WTC11 (cell line): ENCODE measurements around the gene RFLNA. TPM values are rescaled to one million over a fixed set of nuclear protein-coding genes. Genes with fewer than 3 reads are reported as not detected.

ENCODE experiments used
- ATAC-seq: fragments of 200-7000 bp; cut with Tn5 transposase; 2 replicates; pipeline ENCODE4 v1.10.0; 2021; ENCODE audit warnings: mild to moderate bottlenecking, moderate library complexity
- CTCF ChIA-PET: fragments of 300-600 bp; sonication (Branson Sonifier 250); formaldehyde crosslinking; loops from one replicate; lab custom pipeline; 2021; ENCODE audit warnings: antibody characterized with exemption; lab: Charles Lee
- POLR2A ChIA-PET: fragments of 350-600 bp; sonication (Branson Sonifier 250); formaldehyde crosslinking; loops from one replicate; lab custom pipeline; 2021; ENCODE audit warnings: antibody characterized with exemption; lab: Charles Lee
- DNase-seq: peaks from one replicate; pipeline ENCODE4 v3.0.0; 2021; ENCODE audit warnings: low spot score
- H3K27ac Mint-ChIP-seq: 2 replicates; pipeline ENCODE4 v1.8.0; 2021; ENCODE audit warnings: mixed read lengths
- H3K27me3 Mint-ChIP-seq: 2 replicates; pipeline ENCODE4 v1.8.0; 2021; ENCODE audit warnings: low read depth, mild to moderate bottlenecking, moderate library complexity, mixed read lengths
- H3K36me3 Mint-ChIP-seq: 2 replicates; pipeline ENCODE4 v1.8.0; 2021; ENCODE audit warnings: mixed read lengths
- H3K4me1 Mint-ChIP-seq: 2 replicates; pipeline ENCODE4 v1.8.0; 2022; ENCODE audit warnings: mixed read lengths
- H3K4me3 Mint-ChIP-seq: 2 replicates; pipeline ENCODE4 v1.8.0; 2021; ENCODE audit warnings: mild to moderate bottlenecking, moderate library complexity, mixed read lengths
- H3K9me3 Mint-ChIP-seq: 2 replicates; pipeline ENCODE4 v1.8.0; 2021; ENCODE audit warnings: mixed read lengths
- CBFB ChIP-seq: sonication (generic); formaldehyde crosslinking; IDR thresholded peaks from 2 replicates; pipeline ENCODE4 v1.8.1; 2022; ENCODE audit warnings: mild to moderate bottlenecking, low read depth, missing genetic modification reagents
- ESRRA ChIP-seq: sonication (generic); formaldehyde crosslinking; IDR thresholded peaks from 2 replicates; pipeline ENCODE4 v1.8.1; 2022; ENCODE audit warnings: mild to moderate bottlenecking, missing genetic modification reagents, borderline replicate concordance
- FOXJ3 ChIP-seq: sonication (generic); formaldehyde crosslinking; IDR thresholded peaks from 2 replicates; pipeline ENCODE4 v1.9.0; 2021; ENCODE audit warnings: missing genetic modification reagents, mild to moderate bottlenecking, borderline replicate concordance
- GTF2I ChIP-seq: fragments of 250-450 bp; sonication (Bioruptor Pico); conservative IDR thresholded peaks from 2 replicates; pipeline ENCODE4 v1.4.0; 2021; ENCODE audit warnings: mild to moderate bottlenecking
- JUN ChIP-seq: sonication (generic); formaldehyde crosslinking; IDR thresholded peaks from 2 replicates; pipeline ENCODE4 v1.8.0; 2023; ENCODE audit warnings: mild to moderate bottlenecking, missing genetic modification reagents
- MXD4 ChIP-seq: fragments of 250-450 bp; sonication (Bioruptor Pico); IDR thresholded peaks from 2 replicates; pipeline ENCODE4 v1.8.0; 2021; ENCODE audit warnings: mild to moderate bottlenecking, moderate library complexity, borderline replicate concordance
- NFE2L1 ChIP-seq: sonication (generic); formaldehyde crosslinking; IDR thresholded peaks from 2 replicates; pipeline ENCODE4 v1.8.1; 2023; ENCODE audit warnings: missing genetic modification reagents
- SMAD3 ChIP-seq: sonication (generic); formaldehyde crosslinking; IDR thresholded peaks from 2 replicates; pipeline ENCODE4 v1.8.0; 2022; ENCODE audit warnings: missing genetic modification reagents, mild to moderate bottlenecking, borderline replicate concordance
- TCF7 ChIP-seq: sonication (generic); formaldehyde crosslinking; IDR thresholded peaks from 2 replicates; pipeline ENCODE4 v1.8.0; 2022; ENCODE audit warnings: mild to moderate bottlenecking, low read depth, missing genetic modification reagents, moderate library complexity
- TEAD1 ChIP-seq: sonication (generic); formaldehyde crosslinking; IDR thresholded peaks from 2 replicates; pipeline ENCODE4 v1.8.0; 2022; ENCODE audit warnings: mild to moderate bottlenecking, missing genetic modification reagents
- ZNF232 ChIP-seq: sonication (generic); formaldehyde crosslinking; IDR thresholded peaks from 2 replicates; pipeline ENCODE4 v1.8.0; 2022; ENCODE audit warnings: mild to moderate bottlenecking, missing genetic modification reagents
- ZNF263 ChIP-seq: sonication (generic); formaldehyde crosslinking; IDR thresholded peaks from 2 replicates; pipeline ENCODE4 v1.8.1; 2022; ENCODE audit warnings: low read depth, mild to moderate bottlenecking, moderate library complexity, missing genetic modification reagents
- ZNF317 ChIP-seq: sonication (generic); formaldehyde crosslinking; IDR thresholded peaks from 2 replicates; pipeline ENCODE4 v1.8.1; 2023; ENCODE audit warnings: low read depth, mild to moderate bottlenecking, moderate library complexity, missing genetic modification reagents, borderline replicate concordance
- ZNF416 ChIP-seq: fragments of 250-450 bp; sonication (Bioruptor Pico); IDR thresholded peaks from 2 replicates; pipeline ENCODE4 v1.9.0; 2021; ENCODE audit warnings: mild to moderate bottlenecking, inconsistent platforms
- total RNA-seq: library from RNA; stranded (reverse); gene quantifications from 3 replicates; pipeline ENCODE4 v1.2.3, GENCODE V29; 2021
- TF ChIP-seq, protein P1 (sequence below): fragments of 250-450 bp; sonication (Bioruptor Pico); conservative IDR thresholded peaks from 2 replicates; pipeline ENCODE4 v1.9.0; 2021; ENCODE audit warnings: mild to moderate bottlenecking
- TF ChIP-seq, protein P2 (sequence below): fragments of 200-600 bp; IDR thresholded peaks from 2 replicates; pipeline ENCODE4 v1.8.0; 2022; ENCODE audit warnings: antibody characterized with exemption
- TF ChIP-seq, protein P3 (sequence below): sonication (generic); formaldehyde crosslinking; IDR thresholded peaks from 2 replicates; pipeline ENCODE4 v1.8.1; 2023; ENCODE audit warnings: mild to moderate bottlenecking, missing genetic modification reagents, borderline replicate concordance
- TF ChIP-seq, protein P4 (sequence below): sonication (generic); formaldehyde crosslinking; conservative IDR thresholded peaks from 2 replicates; pipeline ENCODE4 v1.8.1; 2023; ENCODE audit warnings: mild to moderate bottlenecking, low read depth, missing genetic modification reagents, moderate library complexity

Gene RFLNA
- total RNA-seq, 1 experiment from 2014 or later, result 6.3 TPM

DNA sequence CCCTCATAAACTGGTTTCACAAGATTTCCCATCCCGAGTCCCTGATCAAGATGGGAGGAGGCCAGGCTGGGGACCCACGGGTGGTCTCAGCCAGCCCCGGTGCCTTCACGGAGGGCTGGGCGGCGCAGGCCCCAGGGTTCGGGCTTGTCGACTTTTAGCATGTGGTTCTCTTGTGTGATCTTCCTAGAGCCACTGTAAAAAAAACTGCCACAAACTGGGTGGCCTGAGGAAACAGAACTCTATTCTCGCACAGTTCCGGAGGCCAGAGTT lies 12.6 kb downstream of the RFLNA start (continued):
- TF ChIP-seq, protein P1, sequence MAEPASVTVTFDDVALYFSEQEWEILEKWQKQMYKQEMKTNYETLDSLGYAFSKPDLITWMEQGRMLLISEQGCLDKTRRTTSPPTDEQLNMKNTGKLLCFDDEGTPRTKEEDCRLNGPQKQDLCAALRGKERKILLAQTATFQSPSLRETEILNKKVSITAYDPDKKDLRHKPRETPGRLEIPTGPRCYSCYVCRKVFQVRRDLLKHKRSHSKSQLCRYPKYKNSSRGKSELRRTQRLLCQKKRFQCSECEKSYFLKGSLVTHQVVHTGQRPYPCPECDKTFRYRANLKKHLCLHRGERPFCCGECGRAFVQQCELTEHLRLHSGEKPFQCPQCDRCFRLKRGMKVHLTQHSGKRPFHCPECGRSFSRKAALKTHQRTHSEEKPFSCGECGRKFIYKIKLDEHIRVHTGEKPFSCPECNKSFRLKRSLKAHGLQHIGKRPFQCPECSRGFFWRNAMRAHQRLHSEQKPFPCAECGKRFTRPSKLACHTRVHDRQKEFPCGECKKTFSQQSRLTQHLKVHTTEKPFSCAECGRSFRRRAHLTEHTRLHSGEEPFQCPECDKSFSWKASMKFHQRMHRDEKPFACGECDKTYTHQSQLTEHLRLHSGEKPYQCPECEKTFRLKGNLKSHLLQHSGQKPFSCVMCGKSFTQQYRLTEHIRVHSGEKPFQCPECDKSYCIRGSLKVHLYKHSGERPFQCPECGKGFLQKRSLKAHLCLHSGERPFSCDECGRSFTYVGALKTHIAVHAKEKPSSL (CRISPR knock-in tag), result no peak
- TF ChIP-seq GTF2I (CRISPR knock-in tag), result no peak

DNA sequence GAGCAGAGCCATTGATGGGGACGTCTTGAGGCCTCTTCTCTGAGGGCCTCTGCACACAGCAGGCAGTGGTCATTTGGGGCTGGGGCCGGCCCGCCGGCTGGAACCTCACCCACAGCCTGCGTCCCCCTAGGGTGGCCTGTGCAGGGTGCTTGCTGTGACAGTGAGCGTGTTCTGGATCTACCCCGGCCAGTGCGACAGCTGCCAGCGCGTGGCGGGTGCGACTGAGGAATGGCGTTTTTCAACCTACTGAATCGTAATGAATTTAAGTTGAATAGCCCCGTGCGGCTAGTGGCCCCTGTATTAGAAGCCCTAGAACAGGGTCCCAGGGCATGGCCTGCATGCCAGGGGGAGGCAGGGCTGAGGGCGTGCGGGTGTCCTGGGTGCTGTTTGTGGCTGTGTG lies 13.8 kb downstream of the RFLNA start:
- H3K36me3 Mint-ChIP-seq, result peaks cover 6% of the 10 kb centered on the region; the same call in 1 of the 2 replicates
- no peak overlapping the region for H3K27ac Mint-ChIP-seq
- ATAC-seq (no peak), DNase-seq (no peak)
- H3K4me3 Mint-ChIP-seq, result no peak overlapping the region
- ChIA-PET POLR2A (no interaction called here), CTCF (no interaction called here)
- no peaks in the 10 kb centered on the region for H3K4me1 Mint-ChIP-seq
- no peaks in the 10 kb centered on the region for H3K9me3 Mint-ChIP-seq
- TF ChIP-seq ZNF416 (CRISPR knock-in tag) (no peak), TCF7 (no peak), ZNF317 (no peak), TEAD1 (no peak), ESRRA (CRISPR knock-in tag) (no peak), JUN (CRISPR knock-in tag) (no peak)
- no peaks in the 10 kb centered on the region for H3K27me3 Mint-ChIP-seq

DNA sequence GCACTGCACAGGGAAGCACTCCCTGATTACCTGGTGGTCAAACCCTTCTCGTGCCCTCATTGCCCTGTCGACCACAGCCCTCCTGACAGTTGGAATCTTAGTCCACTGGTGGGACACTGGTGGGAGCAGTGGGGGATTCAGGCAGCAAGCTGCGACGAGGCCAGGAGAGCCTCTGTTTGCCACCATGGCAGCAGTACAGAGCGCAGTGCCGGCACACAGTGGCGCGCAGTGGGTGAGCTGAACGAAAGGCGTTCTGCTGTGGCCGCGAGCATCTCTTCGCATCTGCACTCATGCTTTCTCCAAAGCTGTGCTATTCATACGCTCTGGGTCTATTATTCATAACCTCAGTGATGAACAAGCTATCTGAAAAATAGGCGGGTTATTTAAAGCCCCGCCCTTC lies 14.3 kb downstream of the RFLNA start:
- no peaks in the 10 kb centered on the region for H3K4me1 Mint-ChIP-seq
- TF ChIP-seq, protein P2, sequence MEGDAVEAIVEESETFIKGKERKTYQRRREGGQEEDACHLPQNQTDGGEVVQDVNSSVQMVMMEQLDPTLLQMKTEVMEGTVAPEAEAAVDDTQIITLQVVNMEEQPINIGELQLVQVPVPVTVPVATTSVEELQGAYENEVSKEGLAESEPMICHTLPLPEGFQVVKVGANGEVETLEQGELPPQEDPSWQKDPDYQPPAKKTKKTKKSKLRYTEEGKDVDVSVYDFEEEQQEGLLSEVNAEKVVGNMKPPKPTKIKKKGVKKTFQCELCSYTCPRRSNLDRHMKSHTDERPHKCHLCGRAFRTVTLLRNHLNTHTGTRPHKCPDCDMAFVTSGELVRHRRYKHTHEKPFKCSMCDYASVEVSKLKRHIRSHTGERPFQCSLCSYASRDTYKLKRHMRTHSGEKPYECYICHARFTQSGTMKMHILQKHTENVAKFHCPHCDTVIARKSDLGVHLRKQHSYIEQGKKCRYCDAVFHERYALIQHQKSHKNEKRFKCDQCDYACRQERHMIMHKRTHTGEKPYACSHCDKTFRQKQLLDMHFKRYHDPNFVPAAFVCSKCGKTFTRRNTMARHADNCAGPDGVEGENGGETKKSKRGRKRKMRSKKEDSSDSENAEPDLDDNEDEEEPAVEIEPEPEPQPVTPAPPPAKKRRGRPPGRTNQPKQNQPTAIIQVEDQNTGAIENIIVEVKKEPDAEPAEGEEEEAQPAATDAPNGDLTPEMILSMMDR, result no peak
- TF ChIP-seq, protein P3, sequence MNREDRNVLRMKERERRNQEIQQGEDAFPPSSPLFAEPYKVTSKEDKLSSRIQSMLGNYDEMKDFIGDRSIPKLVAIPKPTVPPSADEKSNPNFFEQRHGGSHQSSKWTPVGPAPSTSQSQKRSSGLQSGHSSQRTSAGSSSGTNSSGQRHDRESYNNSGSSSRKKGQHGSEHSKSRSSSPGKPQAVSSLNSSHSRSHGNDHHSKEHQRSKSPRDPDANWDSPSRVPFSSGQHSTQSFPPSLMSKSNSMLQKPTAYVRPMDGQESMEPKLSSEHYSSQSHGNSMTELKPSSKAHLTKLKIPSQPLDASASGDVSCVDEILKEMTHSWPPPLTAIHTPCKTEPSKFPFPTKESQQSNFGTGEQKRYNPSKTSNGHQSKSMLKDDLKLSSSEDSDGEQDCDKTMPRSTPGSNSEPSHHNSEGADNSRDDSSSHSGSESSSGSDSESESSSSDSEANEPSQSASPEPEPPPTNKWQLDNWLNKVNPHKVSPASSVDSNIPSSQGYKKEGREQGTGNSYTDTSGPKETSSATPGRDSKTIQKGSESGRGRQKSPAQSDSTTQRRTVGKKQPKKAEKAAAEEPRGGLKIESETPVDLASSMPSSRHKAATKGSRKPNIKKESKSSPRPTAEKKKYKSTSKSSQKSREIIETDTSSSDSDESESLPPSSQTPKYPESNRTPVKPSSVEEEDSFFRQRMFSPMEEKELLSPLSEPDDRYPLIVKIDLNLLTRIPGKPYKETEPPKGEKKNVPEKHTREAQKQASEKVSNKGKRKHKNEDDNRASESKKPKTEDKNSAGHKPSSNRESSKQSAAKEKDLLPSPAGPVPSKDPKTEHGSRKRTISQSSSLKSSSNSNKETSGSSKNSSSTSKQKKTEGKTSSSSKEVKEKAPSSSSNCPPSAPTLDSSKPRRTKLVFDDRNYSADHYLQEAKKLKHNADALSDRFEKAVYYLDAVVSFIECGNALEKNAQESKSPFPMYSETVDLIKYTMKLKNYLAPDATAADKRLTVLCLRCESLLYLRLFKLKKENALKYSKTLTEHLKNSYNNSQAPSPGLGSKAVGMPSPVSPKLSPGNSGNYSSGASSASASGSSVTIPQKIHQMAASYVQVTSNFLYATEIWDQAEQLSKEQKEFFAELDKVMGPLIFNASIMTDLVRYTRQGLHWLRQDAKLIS, result no peak
- TF ChIP-seq ZNF416 (CRISPR knock-in tag) (no peak), MXD4 (no peak), ZNF263 (CRISPR knock-in tag) (no peak), FOXJ3 (CRISPR knock-in tag) (no peak), CBFB (CRISPR knock-in tag) (no peak), ZNF232 (CRISPR knock-in tag) (no peak), SMAD3 (CRISPR knock-in tag) (no peak), NFE2L1 (CRISPR knock-in tag) (no peak)
- TF ChIP-seq, protein P4, sequence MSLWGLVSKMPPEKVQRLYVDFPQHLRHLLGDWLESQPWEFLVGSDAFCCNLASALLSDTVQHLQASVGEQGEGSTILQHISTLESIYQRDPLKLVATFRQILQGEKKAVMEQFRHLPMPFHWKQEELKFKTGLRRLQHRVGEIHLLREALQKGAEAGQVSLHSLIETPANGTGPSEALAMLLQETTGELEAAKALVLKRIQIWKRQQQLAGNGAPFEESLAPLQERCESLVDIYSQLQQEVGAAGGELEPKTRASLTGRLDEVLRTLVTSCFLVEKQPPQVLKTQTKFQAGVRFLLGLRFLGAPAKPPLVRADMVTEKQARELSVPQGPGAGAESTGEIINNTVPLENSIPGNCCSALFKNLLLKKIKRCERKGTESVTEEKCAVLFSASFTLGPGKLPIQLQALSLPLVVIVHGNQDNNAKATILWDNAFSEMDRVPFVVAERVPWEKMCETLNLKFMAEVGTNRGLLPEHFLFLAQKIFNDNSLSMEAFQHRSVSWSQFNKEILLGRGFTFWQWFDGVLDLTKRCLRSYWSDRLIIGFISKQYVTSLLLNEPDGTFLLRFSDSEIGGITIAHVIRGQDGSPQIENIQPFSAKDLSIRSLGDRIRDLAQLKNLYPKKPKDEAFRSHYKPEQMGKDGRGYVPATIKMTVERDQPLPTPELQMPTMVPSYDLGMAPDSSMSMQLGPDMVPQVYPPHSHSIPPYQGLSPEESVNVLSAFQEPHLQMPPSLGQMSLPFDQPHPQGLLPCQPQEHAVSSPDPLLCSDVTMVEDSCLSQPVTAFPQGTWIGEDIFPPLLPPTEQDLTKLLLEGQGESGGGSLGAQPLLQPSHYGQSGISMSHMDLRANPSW (CRISPR knock-in tag), result no peak
- TF ChIP-seq, all 79 proteins: peak for 0
- no peak for DNase-seq
- no peak overlapping the region for H3K4me3 Mint-ChIP-seq
- peaks cover 9% of the 10 kb centered on the region; the same call in 1 of the 2 replicates for H3K36me3 Mint-ChIP-seq
- H3K9me3 Mint-ChIP-seq, result no peaks in the 10 kb centered on the region
- ATAC-seq, result no peak
- H3K27ac Mint-ChIP-seq, result no peak overlapping the region
- POLR2A ChIA-PET, result no interaction called here
- no peaks in the 10 kb centered on the region for H3K27me3 Mint-ChIP-seq
- CTCF ChIA-PET, result interaction anchor here (0.6 kb wide), 1 partner anchor 440 kb away, joined by 3 read pairs; no protein-coding TSS in a partner anchor
